Activated naive CD4-positive, alpha-beta T cell treated with anti-CD3 and anti-CD28 coated beads, Interleukin-2, amount 10 ng/mL, durations not matched to agents 7 days and 5 days (primary cell): ENCODE results near the gene TANC1.
A peak's percentile ranks its signal among the peaks of the same experiment; 100 is the strongest.

ENCODE experiments used
- CTCF ChIA-PET: fragments of 350-600 bp; sonication (Branson Sonifier 250); formaldehyde crosslinking; loops from one replicate; lab custom pipeline; 2021; ENCODE audit warnings: antibody characterized with exemption; lab: Charles Lee
- DNase-seq: peaks from one replicate; pipeline ENCODE4 v3.0.0-alpha.2; 2020
- H3K27ac Mint-ChIP-seq: one replicate; pipeline ENCODE4 v1.8.0; 2021; ENCODE audit warnings: mild to moderate bottlenecking, moderate library complexity, mixed read lengths
- H3K27me3 Mint-ChIP-seq: one replicate; pipeline ENCODE4 v1.8.0; 2021; ENCODE audit warnings: mild to moderate bottlenecking, mixed read lengths
- H3K36me3 Mint-ChIP-seq: one replicate; pipeline ENCODE4 v1.8.0; 2021; ENCODE audit warnings: mixed read lengths
- H3K4me1 Mint-ChIP-seq: one replicate; pipeline ENCODE4 v1.8.0; 2021; ENCODE audit warnings: mixed read lengths
- H3K4me3 Mint-ChIP-seq: one replicate; pipeline ENCODE4 v1.8.0; 2021; ENCODE audit warnings: mild to moderate bottlenecking, moderate library complexity, mixed read lengths
- H3K9me3 Mint-ChIP-seq: one replicate; pipeline ENCODE4 v1.8.0; 2021; ENCODE audit warnings: mixed read lengths

TANC1 gene

DNA sequence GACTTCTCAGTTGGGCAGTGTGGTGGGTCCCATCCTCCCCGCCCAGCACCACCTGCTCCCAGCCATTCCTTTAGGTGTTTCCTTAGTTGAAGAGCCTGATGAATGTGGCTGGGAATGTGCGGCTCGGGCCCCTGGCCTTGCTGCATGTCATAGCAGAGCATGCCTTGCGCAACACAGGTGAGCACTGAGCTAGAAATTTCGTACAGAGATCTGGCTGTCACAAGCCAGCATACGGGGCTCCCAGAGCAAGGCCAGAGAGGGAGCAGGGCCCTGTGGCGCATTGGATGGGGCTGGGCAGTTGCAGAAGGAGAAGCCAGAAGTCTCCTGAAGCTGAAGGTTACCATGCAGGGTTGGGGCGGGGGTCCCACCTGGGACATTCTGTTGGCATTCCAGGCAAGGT, 188.4 kb downstream of the TANC1 start:
- DNase-seq = no peak
- Mint-ChIP-seq H3K9me3 (no peaks in the 10 kb centered on the region), H3K4me1 (peaks cover 47% of the 10 kb centered on the region), H3K36me3 (no peaks in the 10 kb centered on the region), H3K4me3 (no peak overlapping the region), H3K27ac (no peak overlapping the region), H3K27me3 (no peaks in the 10 kb centered on the region)
- CTCF ChIA-PET = no interaction called here

DNA sequence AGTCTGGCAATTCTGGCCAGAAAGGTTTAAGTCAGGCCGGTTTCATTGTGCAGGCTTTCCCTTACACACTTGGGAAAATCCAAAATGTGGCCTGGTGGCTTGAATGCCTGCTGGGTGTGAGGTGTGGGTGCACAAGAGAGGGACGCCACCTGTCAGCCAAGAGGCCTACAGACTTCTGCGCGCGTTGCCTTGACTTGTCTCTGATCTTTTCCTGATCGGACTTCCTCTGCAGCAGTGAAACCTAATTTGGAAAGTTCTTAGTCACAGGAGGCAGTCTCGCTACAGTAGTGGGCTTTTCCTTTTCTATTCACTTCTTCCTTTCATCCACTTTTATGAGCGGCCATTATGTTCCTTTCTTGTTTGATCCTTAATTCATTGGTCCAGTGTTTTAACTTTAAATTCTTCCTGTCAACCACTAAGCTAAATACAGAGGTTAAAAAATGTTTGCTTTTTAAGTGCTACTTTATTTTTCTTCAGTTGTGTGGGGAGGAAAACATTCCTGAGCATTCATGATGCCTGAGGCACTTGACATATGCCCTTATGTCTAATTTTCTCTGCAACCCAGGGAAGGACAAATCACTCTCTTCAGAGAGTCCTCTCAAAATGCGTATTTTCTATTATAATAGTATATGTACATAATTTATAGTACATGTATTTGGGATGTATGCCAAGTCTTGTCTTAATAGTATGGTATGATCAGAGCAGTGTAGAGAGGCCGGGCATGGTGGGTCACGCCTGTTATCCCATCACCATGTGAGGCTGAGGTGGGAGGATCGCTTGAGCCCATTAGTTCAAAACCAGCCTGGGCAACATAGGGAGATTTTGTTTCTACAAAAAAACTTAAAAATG, 189.1 kb downstream of the TANC1 start:
- Mint-ChIP-seq H3K4me1 (peaks cover 43% of the 10 kb centered on the region), H3K27ac (no peak overlapping the region), H3K9me3 (no peaks in the 10 kb centered on the region), H3K4me3 (no peak overlapping the region), H3K36me3 (no peaks in the 10 kb centered on the region), H3K27me3 (no peaks in the 10 kb centered on the region)
- CTCF ChIA-PET = no interaction called here
- peak; percentile 27 for DNase-seq

DNA sequence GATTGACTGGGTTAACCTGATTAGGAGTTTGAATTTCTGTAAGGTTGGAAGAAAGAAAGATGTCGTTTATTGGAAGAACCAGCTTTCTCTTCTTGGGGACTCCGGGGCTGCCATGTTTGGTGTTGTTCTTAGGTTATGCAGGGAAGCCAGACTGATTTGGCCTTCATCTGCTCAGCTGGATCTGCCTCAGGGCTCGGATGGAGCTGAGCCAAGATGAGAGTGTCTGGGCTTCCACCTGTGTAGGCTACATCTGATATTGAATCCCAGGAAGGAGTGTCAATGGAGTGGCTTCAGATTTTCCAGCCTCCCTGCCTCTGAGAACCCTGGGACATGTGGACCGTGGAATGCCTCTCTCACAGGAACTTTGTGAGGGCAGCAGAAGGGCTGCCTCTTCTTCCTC, 192.0 kb downstream of the TANC1 start:
- no peak for DNase-seq
- no peak overlapping the region for H3K27ac Mint-ChIP-seq
- no peak overlapping the region for H3K4me3 Mint-ChIP-seq
- H3K9me3 Mint-ChIP-seq = no peaks in the 10 kb centered on the region
- H3K36me3 Mint-ChIP-seq = no peaks in the 10 kb centered on the region
- CTCF ChIA-PET = no interaction called here
- H3K4me1 Mint-ChIP-seq = peaks cover 25% of the 10 kb centered on the region
- no peaks in the 10 kb centered on the region for H3K27me3 Mint-ChIP-seq

DNA sequence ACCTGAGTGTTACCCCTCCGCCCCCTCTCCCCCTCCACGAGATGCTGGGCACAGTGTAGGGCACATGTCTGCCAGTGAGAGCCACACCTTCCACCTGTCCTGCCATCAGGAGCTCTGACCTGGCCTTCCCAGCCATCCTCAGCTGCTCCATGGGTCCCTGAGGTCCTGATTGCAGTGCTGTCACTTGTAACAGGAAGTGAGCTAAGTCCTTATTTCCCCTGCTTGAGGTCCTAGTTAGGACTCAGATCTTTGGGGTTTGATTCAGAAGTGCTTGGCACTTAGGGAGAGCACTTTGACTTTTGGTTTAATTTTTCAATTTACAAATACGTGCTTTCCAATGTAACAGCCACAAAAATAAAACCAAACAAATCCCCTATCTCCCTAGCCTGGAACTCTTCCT, 192.5 kb downstream of the TANC1 start:
- Mint-ChIP-seq H3K4me3 (no peak overlapping the region), H3K9me3 (no peaks in the 10 kb centered on the region), H3K36me3 (no peaks in the 10 kb centered on the region), H3K27ac (no peak overlapping the region), H3K4me1 (peaks cover 23% of the 10 kb centered on the region), H3K27me3 (no peaks in the 10 kb centered on the region)
- CTCF ChIA-PET = no interaction called here
- no peak for DNase-seq

DNA sequence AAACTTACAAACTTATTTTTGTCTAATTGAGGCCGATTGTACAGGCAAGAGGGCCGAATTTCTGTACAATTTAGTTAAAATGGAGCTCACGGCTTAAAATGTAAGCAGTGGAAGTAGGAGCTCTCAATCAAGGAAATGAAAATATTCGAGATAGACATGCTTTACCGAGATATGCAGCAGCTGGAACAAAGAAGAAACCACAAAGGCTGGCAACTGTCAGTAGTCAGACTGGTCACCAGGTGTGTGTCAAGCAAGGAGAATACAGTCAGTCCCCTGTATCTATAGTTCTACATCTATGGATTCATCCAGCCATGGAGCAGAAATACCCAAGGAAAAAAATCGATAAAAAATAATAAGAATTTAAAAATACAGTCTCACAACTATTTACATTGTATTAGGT, 195.5 kb downstream of the TANC1 start:
- H3K9me3 Mint-ChIP-seq = no peaks in the 10 kb centered on the region
- CTCF ChIA-PET = interaction anchor here (1.1 to 1.9 kb wide), 2 partner anchors 14 to 687 kb away, joined by 4 to 5 read pairs; no protein-coding TSS in a partner anchor
- no peak overlapping the region for H3K4me3 Mint-ChIP-seq
- no peaks in the 10 kb centered on the region for H3K36me3 Mint-ChIP-seq
- peaks cover 14% of the 10 kb centered on the region for H3K4me1 Mint-ChIP-seq
- no peak for DNase-seq
- H3K27ac Mint-ChIP-seq = no peak overlapping the region
- H3K27me3 Mint-ChIP-seq = no peaks in the 10 kb centered on the region

DNA sequence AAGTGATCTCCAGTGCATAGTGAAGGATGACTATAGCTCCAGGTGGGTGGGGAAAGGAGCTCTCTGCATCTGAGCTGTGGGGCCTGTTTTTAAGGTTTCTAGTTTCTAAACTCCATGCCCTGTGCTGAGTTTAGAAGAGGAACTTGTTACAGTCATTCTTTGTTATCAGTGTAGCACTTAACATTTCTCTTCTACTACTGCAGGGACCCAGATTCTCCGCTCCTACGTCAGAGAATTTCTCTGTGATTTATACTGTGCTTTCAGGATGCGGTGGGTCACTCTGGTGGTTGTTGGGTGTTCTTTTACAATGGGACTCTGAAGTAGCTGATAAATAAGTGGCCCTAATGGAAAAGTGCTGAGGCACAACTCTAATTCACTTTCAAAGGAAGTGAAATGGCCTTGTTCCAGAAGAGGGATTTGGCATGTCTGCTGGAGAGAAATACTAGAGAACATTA, 196.0 kb downstream of the TANC1 start:
- Mint-ChIP-seq H3K27ac (no peak overlapping the region), H3K9me3 (no peaks in the 10 kb centered on the region), H3K27me3 (no peaks in the 10 kb centered on the region), H3K4me1 (peaks cover 14% of the 10 kb centered on the region), H3K36me3 (no peaks in the 10 kb centered on the region), H3K4me3 (no peak overlapping the region)
- CTCF ChIA-PET = interaction anchor here (1.1 kb wide), 1 partner anchor 686 kb away, joined by 4 read pairs; no protein-coding TSS in a partner anchor
- no peak for DNase-seq

DNA sequence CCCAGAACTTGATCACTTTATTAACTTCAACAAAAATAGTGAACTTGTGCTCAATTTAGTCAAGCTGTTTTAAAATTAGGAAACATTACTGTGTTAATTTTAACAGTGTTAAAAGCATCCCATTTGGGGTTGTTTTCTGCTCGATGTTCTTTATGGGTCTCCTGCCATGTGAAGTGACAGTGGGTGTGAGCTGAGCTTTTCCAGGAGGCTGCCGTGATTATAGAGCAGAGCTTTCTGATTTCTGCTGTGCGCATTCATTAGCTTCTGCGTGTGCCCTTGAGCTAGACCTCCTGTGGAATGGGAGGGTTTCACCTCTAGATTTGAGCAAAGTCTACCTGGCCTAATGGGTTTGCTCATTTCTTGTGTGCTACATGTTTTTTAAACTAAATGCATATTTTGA, 196.6 kb downstream of the TANC1 start:
- peaks cover 14% of the 10 kb centered on the region for H3K4me1 Mint-ChIP-seq
- no peaks in the 10 kb centered on the region for H3K9me3 Mint-ChIP-seq
- no peak for DNase-seq
- H3K27me3 Mint-ChIP-seq = no peaks in the 10 kb centered on the region
- no peak overlapping the region for H3K4me3 Mint-ChIP-seq
- CTCF ChIA-PET = no interaction called here
- no peak overlapping the region for H3K27ac Mint-ChIP-seq
- H3K36me3 Mint-ChIP-seq = no peaks in the 10 kb centered on the region

DNA sequence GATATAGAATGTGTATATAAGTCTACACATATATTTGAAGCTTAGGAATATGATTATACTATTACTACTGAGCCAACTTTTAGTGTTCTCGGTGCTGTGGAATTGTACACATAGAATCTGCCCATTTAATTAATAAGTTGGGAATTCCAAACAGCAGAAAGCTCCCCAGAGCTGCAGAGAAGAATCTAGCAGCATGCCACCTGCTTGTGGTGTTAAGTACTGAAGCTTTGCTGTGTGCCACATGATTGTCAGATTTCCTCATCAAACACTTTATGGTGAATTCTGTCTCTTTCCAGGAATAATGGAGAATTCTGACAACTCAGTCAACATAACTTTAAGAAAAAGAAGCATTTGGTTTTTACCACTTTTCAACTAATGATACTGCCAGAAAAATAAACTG, 200.3 kb downstream of the TANC1 start:
- Mint-ChIP-seq H3K4me1 (no peaks in the 10 kb centered on the region), H3K9me3 (no peaks in the 10 kb centered on the region), H3K4me3 (no peak overlapping the region), H3K36me3 (no peaks in the 10 kb centered on the region), H3K27me3 (no peaks in the 10 kb centered on the region), H3K27ac (no peak overlapping the region)
- CTCF ChIA-PET = no interaction called here
- DNase-seq = no peak

DNA sequence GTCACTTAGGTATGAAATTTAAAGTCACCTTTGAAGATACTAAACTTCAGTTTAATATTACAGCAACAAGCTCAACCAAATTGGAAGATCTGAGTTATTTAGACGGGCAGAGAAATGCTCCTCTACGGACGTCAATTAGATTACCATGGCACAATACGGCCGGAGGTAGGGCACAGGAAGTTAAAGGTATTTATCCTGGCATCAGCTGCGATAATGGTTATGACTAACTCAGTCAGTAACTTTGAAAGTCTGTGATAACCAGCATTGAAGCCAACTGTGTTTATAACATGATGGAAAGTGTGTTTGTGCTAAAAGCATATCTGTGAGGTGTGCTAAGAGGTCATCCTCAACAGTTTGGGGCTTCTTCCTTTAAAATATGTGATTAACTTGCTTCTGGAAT, 200.7 kb downstream of the TANC1 start:
- Mint-ChIP-seq H3K4me1 (no peaks in the 10 kb centered on the region), H3K4me3 (no peak overlapping the region), H3K27ac (no peak overlapping the region), H3K36me3 (no peaks in the 10 kb centered on the region), H3K9me3 (no peaks in the 10 kb centered on the region), H3K27me3 (no peaks in the 10 kb centered on the region)
- DNase-seq = no peak
- CTCF ChIA-PET = no interaction called here

DNA sequence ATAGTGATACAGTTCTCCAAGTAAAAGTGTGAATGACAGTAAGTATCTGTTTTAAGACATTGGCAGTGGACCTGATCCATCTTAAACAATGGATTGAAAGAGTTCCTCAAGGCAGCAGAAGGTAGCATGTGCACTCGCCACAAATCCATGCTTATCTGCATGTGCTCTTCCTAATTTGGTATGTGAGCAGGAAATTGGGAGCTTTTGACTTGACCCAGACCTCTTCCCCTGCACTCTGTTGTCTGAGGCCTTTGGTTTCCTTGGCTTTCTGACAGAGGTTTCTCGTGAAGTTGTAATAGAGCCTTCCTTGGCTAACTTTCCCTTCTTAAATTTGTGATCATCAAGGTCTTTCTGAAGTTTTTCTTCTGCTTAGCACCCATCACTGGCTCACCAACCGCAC, 204.0 kb downstream of the TANC1 start:
- no peaks in the 10 kb centered on the region for H3K9me3 Mint-ChIP-seq
- no peak overlapping the region for H3K27ac Mint-ChIP-seq
- H3K4me1 Mint-ChIP-seq = no peaks in the 10 kb centered on the region
- no peaks in the 10 kb centered on the region for H3K27me3 Mint-ChIP-seq
- H3K36me3 Mint-ChIP-seq = no peaks in the 10 kb centered on the region
- DNase-seq = no peak
- no peak overlapping the region for H3K4me3 Mint-ChIP-seq
- CTCF ChIA-PET = interaction anchor here (1.5 kb wide), 1 partner anchor 10 kb away, joined by 3 read pairs; no protein-coding TSS in a partner anchor

DNA sequence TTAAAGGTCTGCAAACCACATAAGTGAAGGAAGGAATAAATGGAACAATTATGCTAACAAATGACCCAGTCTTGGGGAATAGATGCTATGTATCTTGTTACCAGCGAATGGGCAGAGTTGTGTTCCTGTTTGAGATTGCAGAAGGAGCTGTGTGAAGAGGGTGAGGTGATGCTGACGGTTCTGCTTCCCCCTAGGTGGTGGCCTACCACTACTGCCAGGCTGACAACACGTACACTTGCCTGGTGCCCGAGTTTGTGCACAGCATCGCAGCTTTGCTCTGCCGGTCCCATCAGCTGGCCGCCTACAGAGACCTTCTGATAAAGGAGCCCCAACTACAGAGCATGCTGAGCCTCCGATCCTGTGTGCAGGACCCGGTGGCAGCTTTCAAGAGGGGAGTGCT, 206.3 kb downstream of the TANC1 start:
- no peak for DNase-seq
- H3K36me3 Mint-ChIP-seq = no peaks in the 10 kb centered on the region
- H3K27ac Mint-ChIP-seq = no peak overlapping the region
- H3K4me3 Mint-ChIP-seq = no peak overlapping the region
- CTCF ChIA-PET = no interaction called here
- no peaks in the 10 kb centered on the region for H3K27me3 Mint-ChIP-seq
- H3K4me1 Mint-ChIP-seq = no peaks in the 10 kb centered on the region
- no peaks in the 10 kb centered on the region for H3K9me3 Mint-ChIP-seq

DNA sequence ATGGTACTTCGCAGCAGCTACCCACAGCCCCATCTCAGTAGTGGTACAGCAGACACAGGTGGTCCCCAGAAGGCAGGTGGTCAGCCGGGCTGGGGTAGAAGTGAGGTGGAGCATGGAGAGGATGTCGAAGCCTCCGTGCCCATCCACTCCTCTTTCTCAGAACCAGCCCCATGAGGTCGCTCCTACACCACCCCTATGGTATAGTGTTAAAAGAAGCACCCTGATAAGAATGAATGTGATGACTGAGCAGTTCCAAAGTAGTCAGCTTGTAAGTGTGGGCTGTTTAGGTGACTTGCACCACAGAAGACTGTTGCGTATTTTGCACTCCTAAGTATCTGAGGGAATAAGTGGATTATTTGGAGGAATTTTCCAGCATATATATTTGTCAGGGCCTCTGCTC, 206.7 kb downstream of the TANC1 start:
- no peak overlapping the region for H3K27ac Mint-ChIP-seq
- no peak for DNase-seq
- no peaks in the 10 kb centered on the region for H3K27me3 Mint-ChIP-seq
- H3K4me3 Mint-ChIP-seq = no peak overlapping the region
- H3K9me3 Mint-ChIP-seq = no peaks in the 10 kb centered on the region
- no peaks in the 10 kb centered on the region for H3K4me1 Mint-ChIP-seq
- CTCF ChIA-PET = no interaction called here
- no peaks in the 10 kb centered on the region for H3K36me3 Mint-ChIP-seq

DNA sequence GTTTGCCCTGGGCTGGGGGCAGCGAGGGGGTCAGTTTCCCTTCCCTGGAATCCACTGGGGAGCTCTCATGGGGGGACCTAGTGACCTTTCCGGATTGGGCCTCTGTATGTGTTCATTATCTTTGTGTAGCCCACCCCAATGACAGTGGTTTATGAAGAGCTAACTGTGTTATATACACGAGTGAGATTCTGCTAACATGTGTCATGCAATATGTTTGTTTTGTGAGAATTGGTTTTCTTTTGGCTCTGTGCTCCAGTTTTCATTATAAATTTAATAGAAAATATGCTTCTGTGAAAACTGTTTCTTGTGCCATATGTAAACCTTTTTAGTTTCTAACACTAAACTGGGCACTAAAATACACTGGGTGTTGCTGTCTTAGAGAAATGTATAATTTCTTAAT, 207.5 kb downstream of the TANC1 start:
- DNase-seq = no peak
- H3K27ac Mint-ChIP-seq = no peak overlapping the region
- no peaks in the 10 kb centered on the region for H3K9me3 Mint-ChIP-seq
- H3K4me1 Mint-ChIP-seq = no peaks in the 10 kb centered on the region
- CTCF ChIA-PET = interaction anchor here (0.7 to 1.2 kb wide), 2 partner anchors 57 to 541 kb away, joined by 3 to 4 read pairs; no protein-coding TSS in a partner anchor
- H3K27me3 Mint-ChIP-seq = no peaks in the 10 kb centered on the region
- no peak overlapping the region for H3K4me3 Mint-ChIP-seq
- no peaks in the 10 kb centered on the region for H3K36me3 Mint-ChIP-seq

DNA sequence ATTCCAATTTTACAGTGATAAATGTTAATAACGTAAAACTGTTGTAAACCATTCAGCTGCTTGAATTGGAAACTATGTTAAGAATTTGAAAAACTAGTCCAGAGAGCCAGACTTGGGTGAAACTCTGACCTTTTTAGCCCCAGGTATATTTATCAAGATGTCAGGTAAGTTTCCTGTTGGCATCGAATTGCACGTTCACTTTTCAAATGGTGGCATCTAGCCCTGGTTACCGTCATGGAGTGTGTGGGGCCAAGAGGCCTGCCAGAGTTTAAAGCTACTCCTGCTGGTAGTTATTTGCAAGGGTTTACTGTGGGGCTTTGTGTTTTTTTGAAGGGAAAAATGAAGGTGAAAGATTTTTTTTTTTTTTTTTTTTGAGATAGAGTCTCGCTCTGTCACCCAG, 208.1 kb downstream of the TANC1 start:
- CTCF ChIA-PET = interaction anchor here (0.7 to 1.2 kb wide), 2 partner anchors 58 to 540 kb away, joined by 3 to 4 read pairs; no protein-coding TSS in a partner anchor
- no peak overlapping the region for H3K4me3 Mint-ChIP-seq
- H3K27ac Mint-ChIP-seq = no peak overlapping the region
- H3K36me3 Mint-ChIP-seq = no peaks in the 10 kb centered on the region
- no peaks in the 10 kb centered on the region for H3K9me3 Mint-ChIP-seq
- no peak for DNase-seq
- no peaks in the 10 kb centered on the region for H3K27me3 Mint-ChIP-seq
- no peaks in the 10 kb centered on the region for H3K4me1 Mint-ChIP-seq

DNA sequence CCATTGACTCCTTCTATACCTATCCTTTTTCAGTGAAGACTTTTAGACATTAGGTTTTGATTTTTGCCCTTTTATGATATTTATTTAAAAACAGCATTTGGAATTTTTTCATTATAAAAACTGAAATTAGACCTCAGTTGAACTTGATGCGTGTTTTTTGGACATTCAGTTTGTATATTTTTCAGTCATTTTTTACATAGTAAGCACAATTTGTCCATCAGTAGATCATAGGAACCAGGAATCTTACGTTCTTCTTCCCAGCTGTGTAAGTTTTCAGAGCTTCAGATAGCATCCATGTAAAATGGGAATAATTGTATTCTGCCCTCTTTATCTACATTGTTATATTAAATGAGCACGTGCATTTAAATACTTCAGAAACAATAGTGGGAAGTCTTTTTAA, 208.9 kb downstream of the TANC1 start:
- CTCF ChIA-PET = no interaction called here
- Mint-ChIP-seq H3K27ac (no peak overlapping the region), H3K4me3 (no peak overlapping the region), H3K4me1 (no peaks in the 10 kb centered on the region), H3K36me3 (no peaks in the 10 kb centered on the region), H3K9me3 (no peaks in the 10 kb centered on the region), H3K27me3 (no peaks in the 10 kb centered on the region)
- DNase-seq = no peak
